Measurements from ENCODE around the gene TMEM132E.

The TMEM132E gene

DNA sequence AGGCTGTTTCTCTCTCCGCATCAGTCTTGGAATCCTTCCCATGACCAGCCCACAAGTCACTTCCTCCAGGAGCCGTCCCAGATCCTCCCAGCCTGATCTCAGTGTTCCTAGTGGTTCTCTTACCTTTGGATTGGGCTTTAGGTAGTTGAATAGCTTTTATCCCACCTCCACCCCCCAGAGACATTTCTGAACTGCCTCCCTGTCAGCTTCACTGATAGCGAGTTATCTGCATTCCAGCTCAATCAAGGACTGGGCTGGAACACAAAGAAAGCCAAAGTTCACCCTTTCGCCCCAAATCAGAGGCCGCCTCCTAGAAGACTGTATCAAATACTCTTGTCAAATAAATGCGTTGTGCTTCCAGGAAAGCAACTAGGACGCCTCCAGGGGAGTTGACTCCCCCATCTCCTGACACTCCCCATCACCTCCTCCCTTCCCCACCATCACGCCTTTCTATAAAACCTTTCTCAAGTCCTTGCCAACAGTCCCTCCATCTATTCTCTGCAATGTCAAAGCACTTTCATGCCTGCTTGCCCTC, 72.7 kb downstream of the TMEM132E start:
- no peak overlapping the region for H3K4me3 Mint-ChIP-seq
- H3K4me1 Mint-ChIP-seq = no peaks in the 10 kb centered on the region
- H3K27me3 Mint-ChIP-seq = peaks cover 5% of the 10 kb centered on the region
- no peaks in the 10 kb centered on the region for H3K9me3 Mint-ChIP-seq
- H3K27ac Mint-ChIP-seq = no peak overlapping the region
- no peaks in the 10 kb centered on the region for H3K36me3 Mint-ChIP-seq

DNA sequence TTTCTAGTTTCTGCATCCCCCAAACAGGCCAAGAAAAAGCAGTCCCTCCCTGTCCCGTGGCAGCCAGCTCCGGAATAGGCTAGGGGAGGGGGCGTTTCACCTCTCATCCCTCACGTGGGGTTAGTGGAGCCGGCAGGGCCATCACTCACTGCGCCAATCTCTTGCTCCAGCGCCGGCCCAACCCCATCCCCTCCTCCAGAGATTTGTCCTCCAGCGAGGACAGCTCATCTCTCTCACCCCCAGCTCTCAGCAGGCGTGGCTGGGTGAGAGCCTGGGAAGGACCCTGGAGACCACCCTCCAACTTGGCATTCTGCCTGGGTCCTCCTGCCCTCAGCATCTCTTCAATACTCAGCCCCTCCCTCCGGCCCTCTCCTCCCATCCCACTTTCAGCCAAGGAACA, 74.1 kb downstream of the TMEM132E start:
- H3K27ac Mint-ChIP-seq = no peak overlapping the region
- peaks cover 5% of the 10 kb centered on the region for H3K27me3 Mint-ChIP-seq
- H3K36me3 Mint-ChIP-seq = no peaks in the 10 kb centered on the region
- no peaks in the 10 kb centered on the region for H3K4me1 Mint-ChIP-seq
- no peaks in the 10 kb centered on the region for H3K9me3 Mint-ChIP-seq
- no peak overlapping the region for H3K4me3 Mint-ChIP-seq

DNA sequence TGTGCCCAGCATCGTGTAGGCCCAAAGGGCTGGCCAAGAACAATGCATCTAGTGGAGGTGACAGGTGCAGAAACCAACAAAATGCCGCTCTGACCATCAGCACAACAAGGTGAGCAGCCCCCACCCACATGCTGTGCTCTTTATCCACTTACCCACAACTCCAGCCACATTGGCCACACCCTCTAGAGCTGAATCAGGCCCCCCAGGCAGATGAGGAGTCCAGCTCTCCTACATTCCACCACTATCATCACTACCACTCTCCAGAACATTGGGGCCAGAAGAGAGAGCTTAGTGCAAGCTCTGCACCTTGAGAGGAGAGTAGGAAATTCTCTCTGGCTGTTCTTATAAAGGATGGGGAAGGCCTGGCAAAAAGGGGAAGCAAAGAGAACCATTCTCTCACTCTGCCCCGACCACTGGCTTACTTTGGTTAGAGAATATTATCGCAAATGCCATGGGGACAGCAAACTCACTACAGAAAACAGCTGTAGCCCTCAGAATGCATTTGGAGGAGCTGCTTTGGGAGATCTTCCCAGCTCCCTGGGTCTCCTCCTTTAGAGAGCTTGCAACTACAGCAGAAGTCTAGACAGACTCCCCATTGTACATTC, 75.0 kb downstream of the TMEM132E start:
- H3K27ac Mint-ChIP-seq = no peak overlapping the region
- H3K27me3 Mint-ChIP-seq = peaks cover 5% of the 10 kb centered on the region
- no peaks in the 10 kb centered on the region for H3K4me1 Mint-ChIP-seq
- no peaks in the 10 kb centered on the region for H3K9me3 Mint-ChIP-seq
- no peak overlapping the region for H3K4me3 Mint-ChIP-seq
- H3K36me3 Mint-ChIP-seq = no peaks in the 10 kb centered on the region

DNA sequence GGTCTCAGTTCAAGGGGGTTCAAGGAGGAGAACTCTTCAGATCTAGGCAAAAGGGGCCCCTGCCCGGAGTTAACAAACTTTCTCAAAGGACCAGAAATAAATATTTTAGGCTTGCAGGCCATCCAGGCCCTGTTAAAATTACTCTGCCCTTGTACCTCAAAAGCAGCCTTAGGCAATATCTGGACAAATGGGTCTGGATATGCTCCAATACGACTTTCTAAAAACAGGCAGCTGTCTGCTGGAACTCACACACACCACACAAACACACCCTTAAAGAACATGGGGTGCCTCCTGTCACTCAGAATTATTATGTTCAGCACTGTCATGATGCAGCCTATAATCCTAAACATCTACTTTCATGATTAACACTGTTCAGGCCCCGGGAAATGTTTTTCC, 75.5 kb downstream of the TMEM132E start:
- Mint-ChIP-seq H3K27ac (no peak overlapping the region), H3K36me3 (no peaks in the 10 kb centered on the region), H3K27me3 (peaks cover 5% of the 10 kb centered on the region), H3K9me3 (no peaks in the 10 kb centered on the region), H3K4me1 (no peaks in the 10 kb centered on the region), H3K4me3 (no peak overlapping the region)

DNA sequence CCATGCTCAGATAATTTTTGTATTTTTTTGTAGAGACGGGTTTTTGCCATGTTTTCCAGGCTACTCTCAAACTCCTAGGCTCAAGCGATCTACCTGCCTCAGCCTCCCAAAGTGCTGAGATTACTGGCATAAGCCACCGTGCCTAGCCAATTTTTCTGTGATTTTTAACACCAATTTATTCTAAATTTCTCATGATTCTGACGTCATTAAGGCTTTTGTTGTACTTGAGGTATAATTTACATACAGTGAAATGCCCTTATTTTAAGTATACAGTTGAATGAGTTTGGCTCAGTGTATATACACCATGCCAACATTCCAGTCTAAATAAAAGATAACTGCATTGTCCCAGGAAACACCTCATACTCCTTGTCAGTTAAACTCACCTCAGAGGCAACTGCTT, 77.4 kb downstream of the TMEM132E start:
- no peaks in the 10 kb centered on the region for H3K9me3 Mint-ChIP-seq
- no peak overlapping the region for H3K27ac Mint-ChIP-seq
- H3K27me3 Mint-ChIP-seq = peaks cover 5% of the 10 kb centered on the region
- no peak overlapping the region for H3K4me3 Mint-ChIP-seq
- no peaks in the 10 kb centered on the region for H3K4me1 Mint-ChIP-seq
- no peaks in the 10 kb centered on the region for H3K36me3 Mint-ChIP-seq

DNA sequence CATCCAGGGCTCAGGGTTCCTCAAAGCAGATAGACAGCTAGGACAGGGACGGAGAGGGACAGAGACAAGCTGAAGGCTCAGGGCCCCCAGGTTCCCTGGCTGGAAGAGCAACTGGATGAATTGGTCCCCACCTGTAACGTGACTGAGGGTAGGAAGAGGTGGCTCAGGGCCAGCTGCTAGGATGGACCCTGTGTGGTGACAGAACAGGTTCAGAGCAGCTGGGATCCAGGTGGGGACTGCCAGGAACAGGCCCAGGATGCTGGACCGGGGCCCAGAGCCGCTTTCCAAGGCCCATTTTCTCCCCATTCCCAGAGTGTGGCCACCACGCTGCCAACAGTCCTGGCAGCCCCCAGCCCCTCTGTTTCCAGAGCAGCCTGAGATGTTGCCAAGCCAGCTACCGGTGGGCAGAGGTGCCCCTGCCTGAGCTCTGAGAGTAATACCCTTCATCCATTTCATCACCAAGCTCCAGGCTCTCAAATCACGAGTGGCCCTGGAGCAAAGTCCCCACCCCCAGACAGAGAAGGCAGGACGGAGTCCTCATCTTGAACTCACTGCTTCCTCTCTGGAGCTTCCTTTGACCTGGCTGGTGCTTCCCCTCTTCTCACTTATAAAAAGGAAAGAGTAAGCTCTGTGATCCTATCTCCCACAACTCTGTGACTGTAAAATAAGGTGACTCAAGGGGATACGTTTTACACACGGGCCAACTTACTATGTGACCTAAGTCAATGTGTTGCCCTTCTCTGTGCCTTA, 79.6 kb downstream of the TMEM132E start:
- H3K4me1 Mint-ChIP-seq = no peaks in the 10 kb centered on the region

DNA sequence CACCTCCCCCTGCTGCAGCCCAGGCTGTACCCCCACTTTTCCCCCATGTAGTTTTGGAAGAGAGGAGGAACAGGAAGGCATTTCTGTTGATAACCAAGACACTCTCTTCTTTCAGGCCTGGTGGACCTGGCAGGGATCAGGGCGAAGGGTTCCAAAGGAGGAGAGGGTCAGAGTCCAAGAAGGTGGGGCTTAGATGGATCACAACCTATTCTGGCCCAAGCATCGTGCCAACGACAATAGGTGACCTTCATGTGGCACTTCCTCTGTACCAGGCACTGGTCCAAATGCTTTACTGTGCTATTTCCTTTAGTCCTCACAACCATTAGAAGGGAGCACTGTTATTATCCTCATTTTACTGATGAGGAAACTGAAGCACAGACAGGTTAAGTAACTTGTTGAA, 84.3 kb downstream of the TMEM132E start:
- peaks cover 17% of the 10 kb centered on the region for H3K4me1 Mint-ChIP-seq
- no peaks in the 10 kb centered on the region for H3K36me3 Mint-ChIP-seq
- no peaks in the 10 kb centered on the region for H3K27me3 Mint-ChIP-seq
- H3K9me3 Mint-ChIP-seq = no peaks in the 10 kb centered on the region
- H3K27ac Mint-ChIP-seq = no peak overlapping the region
- H3K4me3 Mint-ChIP-seq = no peak overlapping the region

More for the DNA sequence above, 79.6 kb downstream of the TMEM132E start:
- no peak overlapping the region for H3K27ac Mint-ChIP-seq
- no peaks in the 10 kb centered on the region for H3K9me3 Mint-ChIP-seq
- peaks cover 3% of the 10 kb centered on the region for H3K27me3 Mint-ChIP-seq
- H3K36me3 Mint-ChIP-seq = no peaks in the 10 kb centered on the region
- no peak overlapping the region for H3K4me3 Mint-ChIP-seq

DNA sequence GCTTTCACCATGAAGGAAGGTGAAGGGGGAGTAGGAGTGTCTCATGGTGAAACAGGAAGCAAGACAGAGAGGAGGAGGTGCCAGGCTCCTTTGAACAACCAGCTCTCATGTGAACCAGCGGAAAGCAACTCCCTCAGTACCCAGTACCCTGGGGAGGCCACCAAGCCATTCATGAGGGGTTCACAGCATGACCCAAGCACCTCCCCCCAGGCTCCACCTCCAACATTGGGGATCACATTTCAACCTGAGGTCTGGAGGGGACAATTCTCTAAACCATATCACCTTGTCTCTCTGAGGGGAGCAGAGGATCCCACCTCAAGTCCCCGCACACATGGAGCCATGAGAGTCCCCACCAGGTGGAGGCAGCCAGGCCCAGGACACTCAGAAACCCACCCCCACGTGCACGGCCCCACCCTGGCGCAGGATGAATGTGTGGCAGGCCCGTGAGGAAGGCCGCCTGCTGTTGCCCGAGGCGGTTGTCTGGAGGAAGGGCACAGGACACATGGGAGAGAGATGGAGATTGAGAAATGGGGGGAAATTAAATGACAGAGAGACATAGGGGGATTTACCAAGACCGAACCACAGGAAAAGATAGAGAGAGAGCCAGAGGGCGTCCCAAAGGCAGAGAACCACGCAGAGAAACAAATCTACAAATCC, 85.9 kb downstream of the TMEM132E start:
- Mint-ChIP-seq H3K36me3 (no peaks in the 10 kb centered on the region), H3K27me3 (no peaks in the 10 kb centered on the region), H3K4me3 (no peak overlapping the region), H3K9me3 (no peaks in the 10 kb centered on the region), H3K27ac (no peak overlapping the region), H3K4me1 (peaks cover 17% of the 10 kb centered on the region)

DNA sequence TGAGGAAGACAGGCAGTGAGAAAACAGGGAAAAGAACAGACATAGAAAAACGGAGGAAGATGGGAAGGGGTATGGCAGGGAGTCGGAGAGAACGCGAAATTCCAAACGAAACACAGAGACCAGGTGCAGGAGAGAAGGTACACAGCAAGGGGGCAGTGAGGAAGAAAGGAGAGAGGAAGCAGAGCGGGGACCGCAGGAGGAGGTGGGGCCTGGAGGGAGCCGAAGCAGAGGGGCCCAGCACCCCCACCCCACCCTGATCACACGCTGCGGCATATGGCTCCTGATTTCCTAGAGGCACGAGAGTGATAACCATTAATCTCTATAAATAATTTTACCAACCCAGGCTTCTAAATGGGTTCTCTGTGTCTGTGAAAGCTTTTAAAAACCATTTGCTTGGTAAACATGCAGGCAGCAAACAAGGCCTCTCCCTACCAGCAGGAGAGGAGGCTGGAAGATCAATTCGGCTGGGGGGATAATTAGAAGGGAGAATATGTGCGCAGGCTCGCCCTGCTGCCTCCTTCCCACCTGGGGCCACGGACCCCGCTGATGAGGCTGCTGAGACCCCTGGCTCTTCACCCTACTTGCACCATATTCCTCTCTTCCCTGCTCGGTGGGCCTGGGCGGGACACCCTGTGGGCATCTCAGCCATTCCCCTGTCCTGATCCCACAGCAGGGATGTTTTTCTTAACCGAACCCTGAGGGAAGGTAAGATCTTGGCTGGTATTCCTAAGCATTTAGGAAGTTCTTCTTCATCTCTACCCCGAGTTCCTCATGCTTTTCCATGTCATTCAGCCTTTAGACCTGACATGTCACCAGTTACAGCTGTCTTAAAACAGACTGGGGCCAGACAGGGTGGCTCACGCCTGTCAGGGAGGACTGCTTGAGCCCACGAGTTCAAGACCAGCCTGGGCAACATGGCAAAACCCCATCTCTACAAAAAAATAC, 86.7 kb downstream of the TMEM132E start:
- peaks cover 17% of the 10 kb centered on the region for H3K4me1 Mint-ChIP-seq
- H3K27me3 Mint-ChIP-seq = no peaks in the 10 kb centered on the region
- H3K36me3 Mint-ChIP-seq = no peaks in the 10 kb centered on the region
- H3K27ac Mint-ChIP-seq = no peak overlapping the region
- H3K4me3 Mint-ChIP-seq = no peak overlapping the region
- no peaks in the 10 kb centered on the region for H3K9me3 Mint-ChIP-seq

DNA sequence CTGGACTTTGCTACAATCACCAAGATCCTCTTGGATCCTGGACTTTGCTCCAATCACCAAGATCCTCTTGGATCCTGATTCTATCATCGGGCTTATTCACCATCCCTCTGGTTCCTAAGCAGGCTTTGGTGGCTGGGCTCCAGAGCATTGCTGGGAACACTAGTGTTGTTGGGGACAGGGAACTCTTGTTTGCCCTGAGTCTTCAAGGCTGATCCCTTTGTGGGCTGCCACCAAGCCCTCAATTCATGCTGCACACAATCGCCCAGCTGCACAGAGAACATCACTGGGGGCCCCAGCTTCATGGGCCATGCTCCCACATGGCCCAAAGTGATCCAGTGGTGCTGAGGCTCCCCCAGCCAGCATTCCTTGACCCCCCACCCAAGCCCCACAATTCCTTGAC, 88.3 kb downstream of the TMEM132E start:
- H3K27me3 Mint-ChIP-seq = no peaks in the 10 kb centered on the region
- H3K4me3 Mint-ChIP-seq = no peak overlapping the region
- no peaks in the 10 kb centered on the region for H3K9me3 Mint-ChIP-seq
- peaks cover 17% of the 10 kb centered on the region for H3K4me1 Mint-ChIP-seq
- no peaks in the 10 kb centered on the region for H3K36me3 Mint-ChIP-seq
- no peak overlapping the region for H3K27ac Mint-ChIP-seq

DNA sequence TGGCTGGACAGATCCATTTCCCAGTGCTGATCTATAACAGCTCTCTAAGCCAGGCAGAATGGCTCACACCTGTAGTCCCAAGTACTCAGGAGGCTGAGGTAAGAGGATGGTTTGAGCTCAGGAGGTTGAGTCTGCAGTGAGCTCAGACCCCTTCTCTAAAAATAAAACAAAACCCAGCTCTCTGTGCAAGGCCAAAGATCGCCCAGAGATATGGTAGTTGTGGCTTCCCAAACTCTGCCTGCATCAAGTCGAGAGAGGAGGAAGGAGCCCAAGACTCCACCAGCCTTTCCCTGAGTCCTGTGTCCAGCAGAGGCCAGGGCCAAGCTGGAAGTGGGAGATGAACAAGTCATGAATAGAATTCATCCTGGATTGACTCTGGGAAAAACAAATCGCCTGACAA, 88.8 kb downstream of the TMEM132E start:
- Mint-ChIP-seq H3K4me1 (peaks cover 17% of the 10 kb centered on the region), H3K4me3 (no peak overlapping the region), H3K27me3 (no peaks in the 10 kb centered on the region), H3K27ac (no peak overlapping the region), H3K36me3 (no peaks in the 10 kb centered on the region), H3K9me3 (no peaks in the 10 kb centered on the region)

DNA sequence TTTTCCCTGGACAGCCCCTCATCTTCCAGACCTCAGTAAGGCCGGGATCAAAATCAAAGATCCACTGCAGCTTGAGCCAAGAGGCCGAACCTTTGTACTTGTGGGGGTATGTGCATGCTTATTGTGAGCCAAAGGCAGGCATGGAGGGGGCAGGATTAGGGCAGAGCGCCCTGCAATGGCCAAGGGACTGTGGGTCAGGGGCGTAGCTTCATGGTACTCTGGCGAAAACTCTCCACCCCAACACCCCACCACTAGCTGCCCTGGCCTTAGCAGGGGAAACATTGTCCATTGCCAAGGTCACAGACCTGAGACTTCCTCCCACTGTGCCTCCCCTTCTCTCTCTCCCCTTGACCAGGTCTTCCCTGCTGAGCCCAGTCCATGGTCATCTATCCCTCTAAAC, 90.1 kb downstream of the TMEM132E start:
- Mint-ChIP-seq H3K27me3 (no peaks in the 10 kb centered on the region), H3K4me3 (no peak overlapping the region), H3K27ac (no peak overlapping the region), H3K9me3 (no peaks in the 10 kb centered on the region), H3K4me1 (peaks cover 17% of the 10 kb centered on the region), H3K36me3 (no peaks in the 10 kb centered on the region)

DNA sequence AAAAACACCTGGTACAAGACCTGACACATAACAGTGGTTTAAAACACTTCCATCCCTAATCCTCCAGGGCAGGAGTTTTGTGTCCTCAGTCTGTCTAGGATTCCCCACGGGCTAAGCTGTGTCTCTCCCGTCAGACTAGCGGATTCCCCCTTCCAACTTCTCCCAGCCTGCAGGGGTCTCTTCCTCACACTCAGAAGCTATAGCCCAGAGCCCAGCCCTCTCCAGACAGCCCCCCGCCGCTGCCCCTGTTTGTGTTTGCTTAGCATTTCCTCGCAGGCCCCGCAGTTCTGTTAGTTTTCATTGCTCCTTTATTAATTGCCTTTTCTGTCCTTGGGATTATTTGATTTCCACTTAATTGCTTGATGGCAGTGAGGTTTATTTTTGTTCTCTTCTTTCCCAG, 91.2 kb downstream of the TMEM132E start:
- H3K4me1 Mint-ChIP-seq = peaks cover 8% of the 10 kb centered on the region
- H3K36me3 Mint-ChIP-seq = no peaks in the 10 kb centered on the region
- H3K9me3 Mint-ChIP-seq = no peaks in the 10 kb centered on the region
- H3K27ac Mint-ChIP-seq = no peak overlapping the region
- H3K27me3 Mint-ChIP-seq = no peaks in the 10 kb centered on the region
- H3K4me3 Mint-ChIP-seq = no peak overlapping the region

DNA sequence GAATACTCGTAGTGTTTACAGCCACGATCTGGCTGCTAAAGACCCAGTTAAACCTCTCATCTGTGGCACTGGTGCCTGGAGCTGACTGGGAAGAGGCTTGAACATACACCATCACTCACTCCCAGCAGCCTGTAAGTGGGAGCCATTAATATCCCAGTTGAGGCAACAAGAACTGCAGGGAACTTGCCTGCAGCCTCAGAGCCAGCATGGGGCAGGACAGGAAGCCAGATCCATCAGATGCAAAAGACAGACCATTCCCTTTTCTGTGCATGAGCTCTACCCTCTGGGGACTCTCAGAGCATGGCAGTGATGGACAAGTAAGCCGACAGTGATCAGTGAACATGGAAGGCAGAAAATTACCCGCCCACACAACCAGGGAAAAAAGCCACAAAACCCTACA, 91.8 kb downstream of the TMEM132E start:
- H3K27me3 Mint-ChIP-seq = peaks cover 1% of the 10 kb centered on the region
- H3K9me3 Mint-ChIP-seq = no peaks in the 10 kb centered on the region

DNA sequence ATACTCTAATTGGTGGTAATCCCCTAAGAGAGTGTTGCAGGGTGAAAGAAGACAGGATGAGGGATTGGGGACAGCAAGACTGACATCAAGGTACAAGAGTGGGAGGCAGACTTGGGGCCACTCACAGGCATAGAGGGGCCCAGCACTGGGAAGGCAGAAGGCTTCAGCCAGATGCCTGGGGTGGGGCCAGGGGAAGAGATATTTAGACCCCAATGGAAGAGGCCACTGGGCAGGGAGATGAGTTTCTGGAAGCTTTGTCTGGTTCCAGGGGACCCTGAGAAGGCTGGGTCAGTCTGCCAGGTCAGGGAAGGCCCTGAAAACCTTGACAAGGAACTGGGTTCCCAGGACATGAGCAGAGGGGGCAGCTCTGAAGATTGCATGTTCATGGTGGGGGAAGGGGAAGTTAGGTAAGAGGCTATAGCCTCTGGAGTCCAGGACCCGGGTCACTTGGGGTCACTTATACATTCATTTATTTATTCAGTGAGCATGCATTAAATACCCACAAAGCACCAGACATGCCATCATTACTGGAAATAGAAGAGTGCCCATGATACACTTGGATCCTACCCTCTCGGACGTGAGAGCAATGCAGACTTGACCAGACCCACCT, 92.9 kb downstream of the TMEM132E start:
- Mint-ChIP-seq H3K27me3 (peaks cover 4% of the 10 kb centered on the region), H3K9me3 (no peaks in the 10 kb centered on the region), H3K27ac (no peak overlapping the region), H3K4me1 (no peaks in the 10 kb centered on the region), H3K4me3 (no peak overlapping the region), H3K36me3 (no peaks in the 10 kb centered on the region)

More for the DNA sequence above, 91.8 kb downstream of the TMEM132E start:
- H3K4me1 Mint-ChIP-seq = peaks cover 4% of the 10 kb centered on the region
- no peak overlapping the region for H3K27ac Mint-ChIP-seq
- no peaks in the 10 kb centered on the region for H3K36me3 Mint-ChIP-seq
- no peak overlapping the region for H3K4me3 Mint-ChIP-seq

Data from activated naive CD4-positive, alpha-beta T cell treated with anti-CD3 and anti-CD28 coated beads, Interleukin-2, amount 50 U/mL, for 24 hours (primary cell).